ENCODE results near the gene C22orf39. TPM values are rescaled to one million over a fixed set of nuclear protein-coding genes. Genes with fewer than 3 reads are reported as not detected.
"Not testable (repeated sequence)": the region's sequence is repeated elsewhere in the genome, so short reads cannot be mapped to it uniquely, and the experiment has no call there.

The C22orf39 gene
- total RNA-seq, 1 experiment from 2014 or later = 15.1 TPM

- no peak for DNase-seq (ENCODE audit: low spot score)
These were observed 6.6 kb upstream of the C22orf39 start for GRCh38 chr22:19454156-19454555.

GRCh38 chr22:19453718-19454117 is 6.2 kb upstream of the C22orf39 start:
- no peak for DNase-seq (ENCODE audit: low spot score)

DNA sequence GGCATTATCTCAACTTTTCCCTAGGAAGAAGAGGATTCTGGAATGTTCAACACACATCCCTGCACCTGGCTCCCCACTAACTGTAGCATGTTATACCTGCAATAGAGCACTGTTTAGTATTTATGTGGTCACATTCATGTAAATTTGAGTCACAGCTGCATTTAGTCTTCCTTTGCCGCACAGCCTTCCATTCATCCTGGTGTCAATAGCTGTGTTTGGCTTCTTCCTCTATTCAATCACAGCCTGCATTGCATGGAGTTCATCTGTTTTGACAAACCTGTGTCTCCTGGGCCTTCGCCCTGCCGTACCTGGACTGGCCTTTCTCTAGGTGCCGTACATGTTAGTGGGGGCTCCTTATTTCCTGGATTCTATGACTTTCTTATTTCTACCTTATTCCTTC is 4.1 kb upstream of the C22orf39 start:
- no peak for DNase-seq (ENCODE audit: low spot score)

DNA sequence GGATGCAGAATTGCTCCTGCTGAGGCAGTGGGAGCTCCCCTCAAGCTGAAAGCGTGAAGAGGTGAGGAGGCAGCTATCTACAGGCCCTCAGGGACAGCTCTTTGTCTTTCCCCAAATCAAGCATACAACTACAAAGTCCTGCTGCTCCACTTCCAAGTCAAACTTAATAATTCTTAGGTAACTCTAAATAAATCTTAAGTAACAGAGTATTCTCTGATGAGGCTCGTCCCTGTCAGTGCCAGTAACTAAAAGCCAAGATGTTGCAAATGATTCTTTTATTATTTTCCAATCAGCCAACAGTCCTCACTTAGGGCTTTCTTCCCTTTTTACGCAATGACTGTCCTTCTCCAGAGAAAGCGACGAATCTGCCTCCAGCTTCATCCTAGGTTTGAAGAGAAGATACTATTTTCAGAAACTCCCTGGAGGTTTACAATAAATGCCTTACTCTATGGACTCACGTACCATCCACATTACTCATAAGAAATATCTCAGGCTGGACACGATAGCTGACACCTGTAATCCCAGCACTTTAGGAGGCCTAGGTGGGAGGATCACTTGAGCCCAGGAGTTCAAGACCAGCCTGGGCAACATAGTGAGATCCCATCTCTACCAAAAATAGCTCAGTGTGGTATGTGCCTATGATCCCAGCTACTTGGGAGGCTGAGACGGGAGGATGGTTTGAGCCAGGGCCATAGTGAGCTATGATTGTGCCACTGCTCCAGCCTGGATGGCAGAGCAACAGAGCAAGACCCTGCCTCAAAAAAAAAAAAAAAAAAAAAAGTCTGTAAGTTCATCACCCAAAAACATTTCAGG is 3.1 kb upstream of the C22orf39 start:
- no peak for DNase-seq (ENCODE audit: low spot score)

DNA sequence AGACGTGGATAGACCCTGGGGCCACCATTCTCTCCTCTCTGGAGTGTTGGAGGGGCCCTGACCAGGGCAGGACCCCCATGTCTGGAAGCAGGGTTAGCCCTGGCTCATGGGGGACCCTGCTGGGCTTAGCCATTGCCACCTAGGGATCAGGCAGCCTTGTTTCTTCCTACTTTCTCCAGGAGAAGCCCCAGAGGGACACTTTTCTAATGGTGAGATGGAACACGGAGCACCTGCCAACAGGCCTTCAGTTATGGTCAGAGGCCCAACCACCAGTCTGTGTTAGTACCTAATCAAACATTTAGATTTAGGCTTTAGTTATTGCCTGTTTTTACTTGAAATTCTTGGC is 1.9 kb upstream of the C22orf39 start:
- no peak for DNase-seq (ENCODE audit: low spot score)

DNA sequence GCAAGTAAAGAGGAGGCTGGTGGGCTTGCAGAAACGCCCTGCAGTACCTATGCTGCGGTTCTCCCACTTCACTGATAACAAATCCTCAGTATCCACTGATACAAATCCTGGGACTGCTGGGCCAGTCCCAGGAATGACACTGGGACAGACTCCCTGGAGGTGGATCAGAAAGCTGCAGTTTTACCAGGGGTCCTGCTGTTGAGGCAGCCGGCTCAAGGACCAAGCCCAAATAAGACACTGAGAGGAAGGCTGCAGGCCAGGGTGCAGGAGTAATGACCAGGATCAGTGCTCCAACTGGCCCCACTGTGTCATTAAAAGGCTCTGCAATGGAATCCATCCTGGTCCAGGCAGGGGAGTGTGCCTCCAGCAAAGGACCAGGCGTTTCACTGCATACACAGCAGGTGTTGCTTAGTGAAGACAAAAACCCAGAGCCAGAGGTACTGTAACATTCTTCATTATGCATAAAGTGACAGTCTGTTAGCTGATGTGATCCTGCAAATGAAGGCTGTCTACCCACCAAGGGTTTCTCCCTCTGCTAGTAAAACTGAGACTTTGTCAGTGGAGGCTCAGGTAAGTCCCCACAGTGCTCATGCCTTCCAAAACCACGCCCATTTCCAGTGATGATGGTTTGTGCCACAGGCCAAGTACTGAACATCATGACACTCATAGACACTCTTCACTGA is 1.4 kb upstream of the C22orf39 start:
- no peak for DNase-seq (ENCODE audit: low spot score)

DNA sequence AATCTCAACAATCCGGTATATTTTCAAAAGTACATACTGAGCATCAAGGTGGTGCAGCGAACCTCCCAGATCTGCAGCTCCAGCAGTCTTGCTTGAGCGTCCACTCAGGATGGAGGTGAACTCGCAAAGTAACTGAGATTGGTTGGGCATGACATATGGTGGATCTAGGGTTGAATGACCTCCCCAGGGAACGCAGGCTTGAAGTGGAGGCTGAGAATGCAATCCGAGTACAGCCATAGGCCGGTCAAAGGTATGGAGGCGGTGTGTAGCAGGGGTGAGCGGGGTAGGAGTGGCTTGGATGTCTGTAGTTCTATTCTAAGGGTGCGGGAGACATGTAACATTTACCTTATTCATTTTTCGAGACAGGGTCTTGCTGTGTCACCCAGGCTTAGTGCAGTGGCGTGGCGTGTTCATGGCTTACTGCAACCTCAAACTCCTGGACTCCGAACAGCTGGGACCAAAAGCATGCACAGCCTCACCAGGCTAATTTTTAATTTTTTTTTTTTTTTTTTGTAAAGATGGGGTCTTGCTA is 631 bp upstream of the C22orf39 start:
- DNase-seq (ENCODE audit: low spot score) = peak; percentile 41

DNA sequence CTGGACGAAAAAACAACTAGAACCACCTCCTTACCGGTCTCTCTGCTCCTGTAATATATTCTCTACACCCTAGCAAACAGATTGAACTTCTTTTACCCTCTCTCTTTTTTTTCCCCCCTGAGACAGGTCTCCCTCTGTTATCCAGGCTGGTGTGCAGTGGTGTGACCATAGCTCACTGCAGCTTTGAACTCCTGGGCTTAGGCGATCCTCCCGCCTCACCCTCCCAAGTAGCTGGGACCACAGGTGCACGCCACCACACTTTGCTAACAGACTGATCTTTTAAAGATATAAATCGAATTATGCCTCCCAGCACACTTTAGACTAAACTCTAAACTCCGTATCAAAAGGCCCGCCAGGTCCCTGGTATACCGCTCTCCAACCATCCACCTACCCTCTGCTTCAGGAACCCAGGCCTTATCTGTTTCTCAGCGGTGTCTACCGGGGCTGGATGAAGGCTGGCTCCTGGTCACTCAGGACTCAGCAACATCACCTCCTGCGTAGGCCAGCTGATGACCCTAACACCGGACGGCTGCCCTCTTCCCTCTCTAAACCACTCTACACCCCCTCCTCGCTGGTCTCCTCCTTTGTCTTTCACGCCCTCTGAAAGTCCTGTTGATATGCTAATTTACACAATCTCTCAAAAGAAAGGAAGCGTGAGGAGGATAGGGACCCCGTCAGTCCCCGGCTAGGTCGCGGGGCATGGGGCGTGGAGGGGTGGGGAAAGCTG is 745 bp downstream of the C22orf39 start:
- no peak for DNase-seq (ENCODE audit: low spot score)

DNA sequence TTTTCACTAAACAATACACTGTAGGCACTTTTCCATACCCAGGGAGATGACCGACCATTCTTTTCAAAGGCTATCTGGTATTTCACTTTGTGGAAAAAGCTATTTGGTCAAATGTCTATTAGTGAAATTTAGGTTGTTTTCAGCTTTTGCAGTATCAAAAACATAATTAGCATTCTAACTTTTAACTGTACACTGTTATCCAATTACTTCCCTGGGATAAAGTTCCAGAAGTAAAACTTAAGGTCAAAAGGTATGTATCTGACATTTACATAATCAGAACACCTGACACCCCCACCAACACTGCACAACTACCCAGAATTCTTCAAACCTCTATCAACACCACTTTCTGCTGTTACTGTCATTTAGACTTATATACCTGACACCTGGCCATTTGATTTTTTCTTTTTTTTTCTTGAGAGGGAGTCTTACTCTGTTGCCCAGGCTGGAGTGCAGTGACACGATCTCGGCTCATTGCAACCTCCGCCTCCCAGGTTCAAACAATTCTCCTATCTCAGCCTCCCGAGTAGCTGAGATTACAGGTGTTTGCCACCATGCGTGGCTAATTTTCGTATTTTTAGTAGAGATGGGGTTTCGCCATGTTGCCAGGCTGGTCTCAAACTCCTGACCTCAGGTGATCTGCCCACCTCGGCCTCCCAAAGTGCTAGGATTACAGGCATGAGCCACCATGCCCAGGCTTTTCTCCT is 2.1 kb downstream of the C22orf39 start:
- not testable (repeated sequence) for DNase-seq (ENCODE audit: low spot score)

DNA sequence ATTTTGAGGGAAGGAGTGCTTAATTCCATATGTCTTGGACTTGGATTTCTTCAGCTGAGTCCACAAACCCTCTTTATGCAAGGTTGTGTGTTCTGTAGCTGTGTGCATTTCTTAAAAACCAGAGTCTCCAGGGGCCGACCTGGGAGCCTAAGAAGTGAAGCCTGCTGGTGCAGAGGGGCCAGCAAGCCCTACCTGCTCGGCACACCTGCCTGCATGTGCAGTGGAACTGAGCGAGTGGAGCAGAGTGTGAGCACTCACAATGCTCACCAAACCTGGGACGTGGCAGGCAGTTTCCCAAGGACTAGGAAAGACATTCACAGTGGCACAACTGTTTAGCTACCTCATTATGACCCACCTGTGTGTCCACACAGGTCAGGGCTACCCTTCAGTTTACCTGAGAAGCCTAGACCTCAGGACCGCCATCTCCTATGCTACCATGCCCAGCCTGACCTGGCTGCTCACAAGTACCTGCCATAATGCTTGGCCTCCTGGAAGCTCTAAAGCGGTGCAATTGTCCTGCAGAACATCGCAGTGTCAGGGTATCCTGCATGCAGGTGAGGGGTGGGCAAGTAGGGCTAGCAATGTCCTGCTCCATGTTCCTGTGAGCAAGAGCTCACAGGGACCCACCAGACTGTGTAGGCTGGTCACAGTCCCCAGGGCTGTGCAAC is 3.8 kb downstream of the C22orf39 start:
- no peak for DNase-seq (ENCODE audit: low spot score)

GRCh38 chr22:19442166-19442565 is 5.3 kb downstream of the C22orf39 start:
- no peak for DNase-seq (ENCODE audit: low spot score)

GRCh38 chr22:19440411-19441195 is 6.9 kb downstream of the C22orf39 start:
- DNase-seq (ENCODE audit: low spot score) = no peak

- DNase-seq (ENCODE audit: low spot score) = no peak
These were observed 9.2 kb downstream of the C22orf39 start for GRCh38 chr22:19438298-19438697.

- DNase-seq (ENCODE audit: low spot score) = not testable (repeated sequence)
These were observed 10.9 kb downstream of the C22orf39 start for GRCh38 chr22:19436444-19437161.

GRCh38 chr22:19434829-19435580 is 12.5 kb downstream of the C22orf39 start:
- DNase-seq (ENCODE audit: low spot score) = no peak

DNA sequence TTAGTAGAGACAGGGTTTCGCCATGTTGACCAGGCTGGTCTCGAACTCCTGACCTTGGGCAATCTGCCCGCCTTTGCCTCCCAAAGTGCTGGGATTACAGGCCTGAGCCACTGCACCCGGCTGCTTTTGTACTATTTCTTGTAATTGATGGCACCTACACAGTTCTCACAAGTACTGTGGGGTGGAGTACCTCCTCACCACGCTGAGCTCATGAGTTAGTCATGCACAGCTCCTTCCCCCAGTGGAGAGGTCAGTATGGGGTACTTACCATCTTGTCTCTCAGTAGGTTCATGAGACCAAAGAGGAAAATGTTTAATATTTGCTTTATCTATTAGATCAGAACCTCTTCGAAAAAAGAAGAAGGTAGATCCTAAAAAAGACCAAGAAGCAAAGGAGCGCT is 13.1 kb downstream of the C22orf39 start:
- no peak for DNase-seq (ENCODE audit: low spot score)

DNA sequence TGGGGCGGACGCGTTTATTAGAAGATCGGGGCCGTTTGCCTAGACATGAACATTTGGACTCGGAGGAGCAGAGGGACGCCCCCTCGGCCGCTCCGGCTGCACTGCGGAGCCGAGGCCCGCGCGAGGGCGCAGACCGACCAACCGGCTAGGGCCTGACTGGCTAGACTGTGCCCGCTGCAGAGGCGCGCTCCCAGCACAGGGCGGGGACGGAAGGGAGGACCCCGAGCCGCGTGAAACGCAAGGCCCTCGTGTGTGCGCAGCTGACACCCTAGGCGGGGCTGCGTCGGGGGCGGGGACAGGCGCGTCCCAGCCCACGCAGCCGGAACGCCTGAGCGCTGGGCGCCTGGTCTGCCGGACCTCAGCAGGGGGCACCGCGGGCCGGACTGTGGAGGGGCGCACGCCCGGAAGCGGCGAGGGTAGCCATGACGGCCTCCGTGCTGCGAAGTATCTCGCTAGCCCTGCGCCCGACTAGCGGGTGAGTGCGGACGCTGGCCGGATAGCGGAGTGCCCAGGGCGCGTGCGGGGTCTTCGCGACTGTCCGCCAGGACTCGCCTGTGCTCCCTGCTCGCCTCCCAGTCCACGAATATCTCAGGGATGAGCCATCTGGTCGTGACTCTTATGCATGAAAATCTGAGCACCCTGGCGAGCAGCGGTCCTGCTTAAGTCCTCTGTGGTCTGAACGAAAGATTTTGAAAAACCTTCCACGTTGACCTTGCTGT is 15.2 kb downstream of the C22orf39 start, which contains the start of gene MRPL40:
MRPL40 (plus strand) TSS at position 413 of the 719 bp plus-strand sequence; CDS start at position 423, 10 bp downstream.
- DNase-seq (ENCODE audit: low spot score) = peak; percentile 68

GRCh38 chr22:19431649-19432132 is 15.8 kb downstream of the C22orf39 start, which contains the start of gene HIRA:
Gene HIRA (minus strand): TSS chr22:19431733. CDS start chr22:19431476, 257 bp downstream.
- DNase-seq (ENCODE audit: low spot score) = peak; percentile 41
